SU-DHL-6 (cell line): ENCODE measurements around the gene PLAC8.

Source experiments
- H2AFZ ChIP-seq: fragments of 200-600 bp; sonication (generic); 2 replicates; pipeline ENCODE4 v1.6.1; 2014; ENCODE audit warnings: low read depth, mild to moderate bottlenecking, moderate library complexity, mixed read lengths, antibody characterized with exemption, low read length; ENCODE audit not compliant: severe bottlenecking
- H3F3A ChIP-seq: fragments of 200-600 bp; shearing (Covaris generic); 2 replicates; pipeline ENCODE4 v1.6.0; 2016; ENCODE audit warnings: antibody characterized with exemption, mild to moderate bottlenecking; ENCODE audit not compliant: insufficient read depth
- H3K27ac ChIP-seq: fragments of 200-600 bp; sonication (generic); 2 replicates; pipeline ENCODE4 v1.5.1; 2016; ENCODE audit warnings: low read depth, mild to moderate bottlenecking, low read length, moderate library complexity, mixed read lengths
- H3K27me3 ChIP-seq: fragments of 200-600 bp; sonication (generic), shearing (Covaris generic); 2 replicates; pipeline ENCODE4 v1.6.0; 2014; ENCODE audit warnings: mild to moderate bottlenecking, low read length
- H3K36me3 ChIP-seq: fragments of 200-600 bp; sonication (generic); 2 replicates; pipeline ENCODE4 v1.6.1; 2014; ENCODE audit warnings: mild to moderate bottlenecking, low read length, mixed read lengths
- H3K4me2 ChIP-seq: fragments of 300-600, 200-600 bp; shearing (Covaris generic), sonication (generic); 2 replicates; pipeline ENCODE4 v1.6.0; 2014; ENCODE audit warnings: low read length, low read depth, mild to moderate bottlenecking; ENCODE audit not compliant: poor library complexity, severe bottlenecking
- H3K4me3 ChIP-seq: fragments of 200-600 bp; sonication (generic); 2 replicates; pipeline ENCODE4 v1.5.1; 2014; ENCODE audit warnings: antibody characterized with exemption, low read length, mild to moderate bottlenecking, mixed read lengths; ENCODE audit not compliant: insufficient read depth, poor library complexity, severe bottlenecking
- H3K79me2 ChIP-seq: fragments of 200-600 bp; sonication (generic); 2 replicates; pipeline ENCODE4 v1.6.1; 2014; ENCODE audit warnings: mild to moderate bottlenecking, low read length, moderate library complexity; ENCODE audit not compliant: insufficient read depth
- H3K9ac ChIP-seq: fragments of 200-600 bp; sonication (generic); 2 replicates; pipeline ENCODE4 v1.7.0; 2014; ENCODE audit warnings: mild to moderate bottlenecking, low read length
- H3K9me2 ChIP-seq: fragments of 200-600 bp; sonication (generic); replicated peaks from 2 replicates; pipeline ENCODE4 v1.6.1; 2014; ENCODE audit warnings: low read length; ENCODE audit not compliant: insufficient read depth
- H3K9me3 ChIP-seq: fragments of 200-600 bp; sonication (generic); 2 replicates; pipeline ENCODE4 v1.6.1; 2014; ENCODE audit warnings: low read length, mixed read lengths; ENCODE audit not compliant: insufficient read depth
- H4K20me1 ChIP-seq: fragments of 200-600 bp; sonication (generic); 2 replicates; pipeline ENCODE4 v1.6.1; 2014; ENCODE audit warnings: low read depth, mild to moderate bottlenecking, antibody characterized with exemption, low read length, moderate library complexity, mixed read lengths
- EZH2phosphoT487 ChIP-seq: fragments of 200-600 bp; sonication (generic), shearing (Covaris generic); conservative IDR thresholded peaks from 2 replicates; pipeline ENCODE4 v1.6.1; 2018; ENCODE audit warnings: mild to moderate bottlenecking, antibody characterized with exemption, low read length, moderate library complexity, mixed read lengths
- TF ChIP-seq, protein P1 (sequence below): fragments of 200-600 bp; sonication (generic); IDR thresholded peaks from one replicate; pipeline ENCODE4 v1.5.1; 2017; ENCODE audit warnings: antibody characterized with exemption, mild to moderate bottlenecking, low read length, moderate library complexity; ENCODE audit not compliant: insufficient read depth, poor library complexity, severe bottlenecking

Gene PLAC8

DNA sequence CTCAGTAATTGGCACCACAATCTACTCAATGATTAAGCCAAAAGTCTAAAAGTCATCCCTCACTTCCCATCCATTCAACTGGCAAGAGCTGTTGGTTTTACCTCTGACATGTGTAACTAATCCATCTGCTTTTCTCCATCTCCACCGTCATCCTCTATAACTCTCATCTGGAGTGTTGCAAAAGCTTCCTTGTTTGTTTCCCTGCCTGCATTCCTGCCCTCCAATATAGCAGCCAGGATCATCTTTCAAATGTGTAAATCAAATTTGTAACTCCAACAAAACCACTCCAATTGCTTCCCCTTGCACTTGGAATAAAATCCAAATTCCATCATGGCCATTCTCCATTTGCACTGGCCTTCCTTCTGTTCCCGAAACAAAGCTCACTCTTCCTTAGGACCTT, 4.3 kb upstream of the PLAC8 start:
- TF ChIP-seq EZH2phosphoT487 = no peak
- TF ChIP-seq, protein P1, sequence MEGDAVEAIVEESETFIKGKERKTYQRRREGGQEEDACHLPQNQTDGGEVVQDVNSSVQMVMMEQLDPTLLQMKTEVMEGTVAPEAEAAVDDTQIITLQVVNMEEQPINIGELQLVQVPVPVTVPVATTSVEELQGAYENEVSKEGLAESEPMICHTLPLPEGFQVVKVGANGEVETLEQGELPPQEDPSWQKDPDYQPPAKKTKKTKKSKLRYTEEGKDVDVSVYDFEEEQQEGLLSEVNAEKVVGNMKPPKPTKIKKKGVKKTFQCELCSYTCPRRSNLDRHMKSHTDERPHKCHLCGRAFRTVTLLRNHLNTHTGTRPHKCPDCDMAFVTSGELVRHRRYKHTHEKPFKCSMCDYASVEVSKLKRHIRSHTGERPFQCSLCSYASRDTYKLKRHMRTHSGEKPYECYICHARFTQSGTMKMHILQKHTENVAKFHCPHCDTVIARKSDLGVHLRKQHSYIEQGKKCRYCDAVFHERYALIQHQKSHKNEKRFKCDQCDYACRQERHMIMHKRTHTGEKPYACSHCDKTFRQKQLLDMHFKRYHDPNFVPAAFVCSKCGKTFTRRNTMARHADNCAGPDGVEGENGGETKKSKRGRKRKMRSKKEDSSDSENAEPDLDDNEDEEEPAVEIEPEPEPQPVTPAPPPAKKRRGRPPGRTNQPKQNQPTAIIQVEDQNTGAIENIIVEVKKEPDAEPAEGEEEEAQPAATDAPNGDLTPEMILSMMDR = no peak
- H3K27ac ChIP-seq = no peak overlapping the region
- H3K27me3 ChIP-seq = no peaks in the 10 kb centered on the region
- no peaks in the 10 kb centered on the region for H3K9me3 ChIP-seq
- no peaks in the 10 kb centered on the region for H3K36me3 ChIP-seq
- no peaks in the 10 kb centered on the region for H3K79me2 ChIP-seq
- H2AFZ ChIP-seq = no peak overlapping the region
- H4K20me1 ChIP-seq = no peaks in the 10 kb centered on the region
- no peak overlapping the region for H3K4me2 ChIP-seq
- no peak overlapping the region for H3K9ac ChIP-seq
- H3K4me3 ChIP-seq = no peak overlapping the region
- H3F3A ChIP-seq = no peaks in the 10 kb centered on the region
- H3K9me2 ChIP-seq = no peaks in the 10 kb centered on the region

DNA sequence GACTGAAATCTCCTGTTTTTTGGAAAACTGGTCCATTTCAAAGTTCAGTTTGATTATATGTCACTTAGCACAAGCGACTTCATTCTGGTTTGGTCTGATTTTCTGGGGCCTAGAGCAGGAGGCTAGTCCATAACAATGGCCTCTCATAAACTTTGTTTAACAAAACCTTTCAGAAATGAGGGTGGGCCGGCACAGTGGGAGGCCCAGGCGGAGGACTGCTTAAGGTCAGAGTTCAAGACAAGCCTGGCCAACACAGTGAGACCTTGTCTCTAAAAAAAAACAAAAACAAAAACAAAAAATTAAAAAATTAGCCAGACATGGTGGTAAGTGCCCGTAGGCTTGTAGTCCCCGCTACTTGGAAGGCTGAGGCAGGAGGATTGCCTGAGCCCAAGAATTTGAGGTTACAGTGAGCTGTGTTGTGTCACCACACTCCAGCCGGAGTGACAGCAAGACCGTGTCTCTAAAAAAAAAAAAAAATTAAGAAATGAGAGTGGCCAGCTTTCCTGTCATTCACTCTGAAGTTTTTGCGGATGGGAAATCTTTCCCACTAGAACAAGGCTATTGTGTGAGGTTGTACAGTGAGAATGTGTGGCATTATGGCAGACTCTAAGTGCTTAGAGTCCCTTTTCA, 1.2 kb upstream of the PLAC8 start:
- no peak overlapping the region for H3K27ac ChIP-seq
- H3F3A ChIP-seq = no peaks in the 10 kb centered on the region
- H3K9me2 ChIP-seq = no peaks in the 10 kb centered on the region
- H3K9ac ChIP-seq = no peak overlapping the region
- no peak overlapping the region for H3K4me2 ChIP-seq
- H3K27me3 ChIP-seq = no peaks in the 10 kb centered on the region
- no peak overlapping the region for H3K4me3 ChIP-seq
- H4K20me1 ChIP-seq = no peaks in the 10 kb centered on the region
- no peaks in the 10 kb centered on the region for H3K36me3 ChIP-seq
- H3K9me3 ChIP-seq = no peaks in the 10 kb centered on the region
- H3K79me2 ChIP-seq = no peaks in the 10 kb centered on the region
- H2AFZ ChIP-seq = no peak overlapping the region
- TF ChIP-seq, protein P1 = no peak
- TF ChIP-seq EZH2phosphoT487 = no peak

DNA sequence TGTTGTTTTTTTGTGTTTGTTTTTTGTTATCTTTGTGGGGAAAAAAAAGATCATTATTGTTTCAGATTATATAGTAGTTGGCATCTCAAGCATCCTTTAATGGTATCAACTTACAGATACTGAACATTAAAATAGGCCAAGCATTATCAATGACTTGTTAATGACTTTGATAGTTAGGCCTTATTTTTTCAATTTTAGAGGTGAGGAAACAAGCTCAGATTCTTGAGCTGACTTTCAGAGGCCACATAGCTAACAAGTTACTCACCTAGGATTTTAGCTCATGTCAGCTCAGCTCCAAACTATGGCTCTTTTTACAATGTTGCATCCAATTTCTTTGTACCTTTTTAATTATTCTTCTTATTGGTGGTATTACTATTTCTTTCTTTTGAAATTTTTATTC, 471 bp upstream of the PLAC8 start:
- no peaks in the 10 kb centered on the region for H3K9me3 ChIP-seq
- H2AFZ ChIP-seq = no peak overlapping the region
- no peaks in the 10 kb centered on the region for H3K36me3 ChIP-seq
- no peak overlapping the region for H3K4me2 ChIP-seq
- H3K27me3 ChIP-seq = no peaks in the 10 kb centered on the region
- no peaks in the 10 kb centered on the region for H3K79me2 ChIP-seq
- H4K20me1 ChIP-seq = no peaks in the 10 kb centered on the region
- H3K4me3 ChIP-seq = no peak overlapping the region
- TF ChIP-seq, protein P1 = no peak
- TF ChIP-seq EZH2phosphoT487 = no peak
- no peak overlapping the region for H3K27ac ChIP-seq
- H3K9ac ChIP-seq = no peak overlapping the region
- H3F3A ChIP-seq = no peaks in the 10 kb centered on the region
- no peaks in the 10 kb centered on the region for H3K9me2 ChIP-seq
